ENCODE results near the gene PCIF1.
A peak's percentile ranks its signal among the peaks of the same experiment; 100 is the strongest.
"Not testable (repeated sequence)": the region's sequence is repeated elsewhere in the genome, so short reads cannot be mapped to it uniquely, and the experiment has no call there.

PCIF1 gene

GRCh38 chr20:45934586-45935415 lies at the start of gene PCIF1:
Gene PCIF1, plus strand, starts transcription at chr20:45934683. Its CDS starts 4,317 bp downstream, at chr20:45939000.
- Histone ChIP-seq H3K4me3 (peak within 1 kb of the TSS; percentile 82 to 98 (median 94)), H3K27ac (peak within 1 kb of the TSS; percentile 95 to 100 (median 100))

- no peak overlapping the region for H3K27ac ChIP-seq
Measured at GRCh38 chr20:45886590-45887345, 47.7 kb upstream of the PCIF1 start.

DNA sequence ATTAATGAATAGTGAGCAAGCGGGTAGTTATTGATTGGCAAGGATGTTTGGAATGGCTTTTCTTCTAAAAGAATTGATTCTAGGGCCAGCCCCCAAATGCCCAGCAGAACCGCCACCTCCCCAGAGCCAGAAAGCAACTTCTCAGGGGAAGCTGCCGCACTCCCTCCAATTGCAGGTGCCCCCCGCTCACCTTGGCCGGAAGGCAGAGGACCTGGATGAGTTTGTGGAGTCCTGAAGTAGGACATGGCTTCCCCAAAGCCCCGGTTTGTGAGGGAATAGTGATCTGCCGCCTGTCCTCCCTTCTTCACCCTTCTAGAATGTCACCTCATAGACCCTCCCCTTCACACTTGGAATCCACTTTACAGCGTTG lies 47.2 kb upstream of the PCIF1 start, which contains the start of gene SPATA25:
TSS of gene SPATA25 (minus strand) at position 277 of the 370 bp plus-strand sequence. CDS start at position 245, 32 bp downstream.
- Histone ChIP-seq H3K4me3 (no peak within 1 kb of the TSS), H3K27ac (no peak within 1 kb of the TSS)

More at GRCh38 chr20:45886590-45887345, 47.7 kb upstream of the PCIF1 start:
- no peak overlapping the region for H3K4me3 ChIP-seq

- H3K4me3 ChIP-seq = no peak overlapping the region
- no peak overlapping the region for H3K27ac ChIP-seq
Measured at GRCh38 chr20:45888681-45889080, 45.8 kb upstream of the PCIF1 start.

- H3K27ac ChIP-seq = peak overlapping the region; percentile 36 to 92 (median 78)
- peak overlapping the region; percentile 53 to 93 (median 78) for H3K4me3 ChIP-seq
Measured at GRCh38 chr20:45890077-45890984, 44.2 kb upstream of the PCIF1 start.

DNA sequence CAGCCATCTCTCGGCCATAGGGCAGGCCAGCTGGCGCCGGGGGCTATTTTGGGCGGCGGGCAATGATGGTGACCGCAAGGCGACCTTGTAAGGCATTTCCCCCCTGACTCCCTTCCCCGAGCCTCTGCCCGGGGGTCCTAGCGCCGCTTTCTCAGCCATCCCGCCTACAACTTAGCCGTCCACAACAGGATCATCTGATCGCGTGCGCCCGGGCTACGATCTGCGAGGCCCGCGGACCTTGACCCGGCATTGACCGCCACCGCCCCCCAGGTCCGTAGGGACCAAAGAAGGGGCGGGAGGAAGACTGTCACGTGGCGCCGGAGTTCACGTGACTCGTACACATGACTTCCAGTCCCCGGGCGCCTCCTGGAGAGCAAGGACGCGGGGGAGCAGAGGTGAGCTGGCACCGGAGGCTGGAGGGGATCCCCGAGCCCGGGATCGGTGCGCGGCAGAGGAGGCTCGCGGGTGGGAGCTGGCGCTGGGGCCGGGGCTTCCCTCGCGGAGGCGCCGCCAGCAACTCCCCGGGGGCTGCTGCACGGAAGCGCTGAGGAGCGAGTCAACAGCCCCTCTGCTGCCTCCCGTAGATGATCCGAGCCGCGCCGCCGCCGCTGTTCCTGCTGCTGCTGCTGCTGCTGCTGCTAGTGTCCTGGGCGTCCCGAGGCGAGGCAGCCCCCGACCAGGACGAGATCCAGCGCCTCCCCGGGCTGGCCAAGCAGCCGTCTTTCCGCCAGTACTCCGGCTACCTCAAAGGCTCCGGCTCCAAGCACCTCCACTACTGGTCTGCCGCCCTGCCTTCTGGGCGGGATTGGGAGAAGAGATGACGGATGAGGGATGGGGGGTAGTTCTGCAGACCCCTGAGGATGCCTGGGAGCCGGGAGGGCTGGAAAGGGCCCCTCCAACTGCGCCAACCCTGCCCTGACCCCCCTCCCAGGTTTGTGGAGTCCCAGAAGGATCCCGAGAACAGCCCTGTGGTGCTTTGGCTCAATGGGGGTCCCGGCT lies 43.2 kb upstream of the PCIF1 start, which contains the start of the genes CTSA and NEURL2:
TSS of gene CTSA (plus strand) at position 351 of the 999 bp plus-strand sequence. CDS start at position 585, 234 bp downstream.
TSS of gene NEURL2 (minus strand) at position 224 of the 999 bp plus-strand sequence. CDS start at position 7, 217 bp downstream.
- H3K27ac ChIP-seq = peak within 1 kb of the TSS; percentile 36 to 92 (median 78)
- peak within 1 kb of the TSS; percentile 53 to 93 (median 78) for H3K4me3 ChIP-seq

DNA sequence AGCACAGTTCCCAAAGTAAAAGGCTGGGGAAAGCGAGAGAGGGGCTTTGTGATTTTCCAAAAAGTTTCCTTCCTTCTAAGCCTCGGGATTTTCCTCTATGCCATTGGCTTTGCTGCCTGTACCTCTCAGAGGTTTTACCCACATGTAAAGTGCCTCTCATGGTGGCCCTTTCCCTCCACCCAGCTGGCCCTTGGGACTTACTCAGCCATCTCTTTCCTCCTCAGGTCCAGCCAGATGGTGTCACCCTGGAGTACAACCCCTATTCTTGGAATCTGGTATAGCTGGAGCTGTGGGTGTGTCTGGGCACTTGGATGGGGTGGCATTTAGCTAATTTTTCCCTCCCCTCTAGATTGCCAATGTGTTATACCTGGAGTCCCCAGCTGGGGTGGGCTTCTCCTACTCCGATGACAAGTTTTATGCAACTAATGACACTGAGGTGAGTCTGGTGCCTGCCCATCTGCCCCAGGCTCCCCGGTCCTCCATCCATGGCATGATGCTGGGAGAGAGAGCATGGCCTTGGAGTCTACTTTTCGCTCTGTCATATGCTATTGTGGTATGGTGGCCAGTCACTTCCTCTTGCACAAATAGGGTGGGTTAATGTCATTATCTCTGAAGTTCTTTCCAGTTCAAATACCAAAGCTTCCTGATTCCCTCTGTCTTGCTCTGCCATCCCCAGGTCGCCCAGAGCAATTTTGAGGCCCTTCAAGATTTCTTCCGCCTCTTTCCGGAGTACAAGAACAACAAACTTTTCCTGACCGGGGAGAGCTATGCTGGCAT lies 42.2 kb upstream of the PCIF1 start:
- Histone ChIP-seq H3K4me3 (peak overlapping the region; percentile 53 to 93 (median 78)), H3K27ac (peak overlapping the region in 15 of 21 experiments; percentile 63 to 92 (median 82))

GRCh38 chr20:45892828-45893500 lies 41.5 kb upstream of the PCIF1 start:
- H3K27ac ChIP-seq = peak overlapping the region in 8 of 21 experiments; percentile 7 to 92 (median 36)
- H3K4me3 ChIP-seq = peak overlapping the region in 1 of 7 experiments; percentile 78

DNA sequence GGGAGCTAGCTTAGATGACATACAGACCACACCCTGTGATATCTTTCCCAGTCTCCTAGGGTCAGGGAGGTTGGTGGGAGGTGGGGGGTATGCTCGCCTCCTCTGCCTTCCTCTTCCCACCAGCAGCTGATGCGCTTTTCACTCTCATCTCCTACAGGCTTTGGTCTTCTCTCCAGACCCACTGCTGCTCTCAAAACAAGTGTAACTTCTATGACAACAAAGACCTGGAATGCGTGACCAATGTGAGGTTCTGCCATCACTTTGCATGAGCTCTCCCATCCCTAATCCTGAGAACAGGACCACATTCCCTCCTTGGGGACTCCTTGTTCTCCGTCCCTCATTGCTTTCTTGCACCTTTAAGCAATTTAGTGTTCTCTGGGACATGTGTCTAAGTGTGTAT lies 40.7 kb upstream of the PCIF1 start:
- Histone ChIP-seq H3K27ac (peak overlapping the region in 2 of 21 experiments; percentile 25 to 31), H3K4me3 (no peak overlapping the region)

GRCh38 chr20:45894797-45895196 lies 39.7 kb upstream of the PCIF1 start:
- Histone ChIP-seq H3K4me3 (no peak overlapping the region), H3K27ac (peak overlapping the region in 1 of 21 experiments; percentile 30)

DNA sequence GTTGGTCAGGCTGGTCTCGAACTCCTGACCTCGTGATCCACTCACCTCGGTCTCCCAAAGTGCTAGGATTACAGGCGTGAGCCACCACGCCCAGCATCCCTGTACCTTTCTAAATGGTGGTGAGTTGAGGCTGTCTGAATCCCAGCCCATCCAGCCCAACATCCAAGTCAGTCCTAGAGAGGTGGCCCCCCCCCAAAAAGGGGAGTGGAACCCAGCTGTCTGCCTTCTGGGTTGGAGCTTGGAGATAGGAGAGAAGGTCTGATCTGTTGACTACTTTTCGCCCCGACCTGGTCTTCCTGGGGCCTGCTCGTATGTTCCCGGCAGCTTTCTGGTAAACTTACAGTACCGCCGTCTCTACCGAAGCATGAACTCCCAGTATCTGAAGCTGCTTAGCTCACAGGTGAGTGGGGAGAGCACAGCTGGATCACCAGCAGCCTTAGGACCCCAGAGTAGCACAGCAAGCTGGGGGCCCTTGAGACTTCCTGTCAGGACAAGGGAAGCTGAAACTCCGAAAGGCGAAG lies 37.8 kb upstream of the PCIF1 start:
- no peak overlapping the region for H3K27ac ChIP-seq
- H3K4me3 ChIP-seq = no peak overlapping the region

DNA sequence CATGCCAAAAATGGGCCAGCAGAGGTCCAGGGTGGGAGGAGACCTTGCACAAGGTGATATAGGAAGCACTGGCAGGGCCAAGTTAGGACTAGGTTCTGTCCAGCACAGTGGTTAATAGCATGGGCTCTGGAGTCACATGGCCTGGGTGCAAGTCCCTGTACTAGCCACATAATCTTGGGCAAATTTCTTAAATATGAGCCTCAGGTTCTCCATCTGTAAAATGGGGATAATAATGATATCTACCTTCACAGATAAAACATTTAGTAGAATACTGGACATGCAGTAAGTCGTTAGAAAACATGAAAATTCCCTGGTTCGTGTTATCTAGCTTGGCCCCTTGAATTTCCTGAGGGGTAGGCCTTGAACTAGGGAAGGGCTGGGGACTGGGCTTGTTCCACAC lies 37.2 kb upstream of the PCIF1 start:
- Histone ChIP-seq H3K4me3 (no peak overlapping the region), H3K27ac (no peak overlapping the region)

- no peak overlapping the region for H3K27ac ChIP-seq
- no peak overlapping the region for H3K4me3 ChIP-seq
Measured at GRCh38 chr20:45897692-45898091, 36.8 kb upstream of the PCIF1 start.

DNA sequence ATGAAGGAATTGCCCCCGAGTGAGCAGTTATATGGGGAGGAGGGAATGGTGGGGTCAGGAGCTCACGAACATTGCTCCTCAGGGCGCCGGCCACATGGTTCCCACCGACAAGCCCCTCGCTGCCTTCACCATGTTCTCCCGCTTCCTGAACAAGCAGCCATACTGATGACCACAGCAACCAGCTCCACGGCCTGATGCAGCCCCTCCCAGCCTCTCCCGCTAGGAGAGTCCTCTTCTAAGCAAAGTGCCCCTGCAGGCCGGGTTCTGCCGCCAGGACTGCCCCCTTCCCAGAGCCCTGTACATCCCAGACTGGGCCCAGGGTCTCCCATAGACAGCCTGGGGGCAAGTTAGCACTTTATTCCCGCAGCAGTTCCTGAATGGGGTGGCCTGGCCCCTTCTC lies 36.2 kb upstream of the PCIF1 start:
- no peak overlapping the region for H3K4me3 ChIP-seq
- H3K27ac ChIP-seq = no peak overlapping the region

DNA sequence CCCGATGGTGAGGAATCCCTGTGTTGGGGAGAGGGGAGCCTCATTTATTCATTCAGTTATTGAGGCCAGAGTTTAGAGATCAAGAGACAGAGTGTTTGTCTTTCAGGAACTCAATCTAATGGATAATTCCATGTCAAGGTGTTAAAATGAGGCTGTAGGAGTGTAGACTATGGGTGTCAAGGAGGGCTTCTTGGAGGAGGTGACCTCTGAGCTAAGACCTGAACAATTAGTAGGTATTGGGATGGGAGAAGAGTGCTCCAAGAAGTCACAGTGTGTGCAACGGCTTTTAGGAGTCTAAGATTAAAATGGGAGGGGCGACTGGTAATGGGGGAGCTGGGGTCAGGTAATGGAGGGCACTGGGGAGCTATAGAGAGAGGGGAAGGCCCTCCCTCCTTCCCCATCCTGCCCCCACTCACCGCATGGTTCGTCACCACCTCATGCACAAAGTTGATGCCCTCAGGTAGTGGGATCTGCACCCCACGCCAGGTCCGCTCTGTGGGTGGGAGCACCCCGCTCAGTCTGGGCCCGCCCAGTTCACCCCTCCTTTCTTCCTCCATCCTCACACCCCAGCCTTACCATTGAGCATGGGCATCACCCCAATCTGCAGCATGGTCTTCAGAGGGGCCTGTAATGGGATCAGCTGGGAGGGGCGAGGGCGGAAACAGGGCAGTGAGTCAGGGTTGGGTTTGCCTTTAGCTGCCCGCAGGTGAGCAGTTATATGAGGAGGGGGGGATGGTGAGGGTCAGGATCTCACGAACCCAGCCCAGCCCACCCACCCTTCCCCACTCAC lies 35.2 kb upstream of the PCIF1 start:
- Histone ChIP-seq H3K4me3 (no peak overlapping the region), H3K27ac (no peak overlapping the region)

DNA sequence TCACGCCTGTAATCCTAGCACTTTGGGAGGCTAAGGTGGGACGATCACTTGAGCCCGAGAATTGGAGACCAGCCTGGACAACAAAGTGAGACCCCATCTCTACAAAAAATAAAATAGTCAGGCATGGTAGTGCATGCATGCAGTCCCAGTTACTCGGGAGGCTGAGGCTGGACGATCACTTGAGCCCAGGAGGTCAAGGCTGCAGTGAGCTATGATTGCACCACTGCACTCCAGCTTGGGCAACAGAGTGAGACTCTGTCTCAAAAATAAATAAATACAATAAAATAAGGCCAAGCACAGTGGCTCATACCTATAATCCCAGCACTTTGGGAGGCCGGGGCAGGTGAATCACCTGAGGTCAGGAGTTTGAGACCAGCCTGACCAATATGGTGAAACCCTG lies 33.2 kb upstream of the PCIF1 start:
- not testable (repeated sequence) for H3K4me3 ChIP-seq, H3K27ac ChIP-seq

All from skin epidermis (tissue), 12 donors.